ENCODE data around the gene KYNU.

Gene KYNU

DNA sequence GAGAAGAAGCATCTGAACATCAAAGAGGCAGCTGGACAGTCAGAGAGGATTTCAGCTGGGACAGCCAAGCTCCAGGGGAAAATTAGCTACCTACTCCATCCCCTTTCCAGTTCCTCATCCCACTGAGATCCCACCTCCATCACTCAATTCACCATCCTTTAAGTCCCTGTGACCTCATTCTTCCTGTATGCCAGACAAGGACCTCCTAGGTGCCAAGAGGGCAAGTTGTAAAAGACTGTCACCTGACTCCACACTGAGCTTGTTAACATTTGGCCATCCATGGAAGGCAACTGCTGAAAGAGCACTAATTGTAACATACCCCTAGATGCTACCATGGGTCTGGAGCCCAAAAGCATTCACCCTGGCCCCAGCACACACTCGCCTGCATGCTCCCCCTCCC is 97.8 kb downstream of the KYNU start:
- H3K4me3 ChIP-seq (ENCODE audit: control insufficient read depth, low read depth, low read length), result no peak overlapping the region
- DNase-seq (ENCODE audit: low read depth), result no peak
- TF ChIP-seq, protein P1, sequence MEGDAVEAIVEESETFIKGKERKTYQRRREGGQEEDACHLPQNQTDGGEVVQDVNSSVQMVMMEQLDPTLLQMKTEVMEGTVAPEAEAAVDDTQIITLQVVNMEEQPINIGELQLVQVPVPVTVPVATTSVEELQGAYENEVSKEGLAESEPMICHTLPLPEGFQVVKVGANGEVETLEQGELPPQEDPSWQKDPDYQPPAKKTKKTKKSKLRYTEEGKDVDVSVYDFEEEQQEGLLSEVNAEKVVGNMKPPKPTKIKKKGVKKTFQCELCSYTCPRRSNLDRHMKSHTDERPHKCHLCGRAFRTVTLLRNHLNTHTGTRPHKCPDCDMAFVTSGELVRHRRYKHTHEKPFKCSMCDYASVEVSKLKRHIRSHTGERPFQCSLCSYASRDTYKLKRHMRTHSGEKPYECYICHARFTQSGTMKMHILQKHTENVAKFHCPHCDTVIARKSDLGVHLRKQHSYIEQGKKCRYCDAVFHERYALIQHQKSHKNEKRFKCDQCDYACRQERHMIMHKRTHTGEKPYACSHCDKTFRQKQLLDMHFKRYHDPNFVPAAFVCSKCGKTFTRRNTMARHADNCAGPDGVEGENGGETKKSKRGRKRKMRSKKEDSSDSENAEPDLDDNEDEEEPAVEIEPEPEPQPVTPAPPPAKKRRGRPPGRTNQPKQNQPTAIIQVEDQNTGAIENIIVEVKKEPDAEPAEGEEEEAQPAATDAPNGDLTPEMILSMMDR (IDR thresholded peaks at IDR 0.05; ENCODE audit: control insufficient read depth, insufficient read depth, low read depth, low read length, missing control alignments), result no peak

DNA sequence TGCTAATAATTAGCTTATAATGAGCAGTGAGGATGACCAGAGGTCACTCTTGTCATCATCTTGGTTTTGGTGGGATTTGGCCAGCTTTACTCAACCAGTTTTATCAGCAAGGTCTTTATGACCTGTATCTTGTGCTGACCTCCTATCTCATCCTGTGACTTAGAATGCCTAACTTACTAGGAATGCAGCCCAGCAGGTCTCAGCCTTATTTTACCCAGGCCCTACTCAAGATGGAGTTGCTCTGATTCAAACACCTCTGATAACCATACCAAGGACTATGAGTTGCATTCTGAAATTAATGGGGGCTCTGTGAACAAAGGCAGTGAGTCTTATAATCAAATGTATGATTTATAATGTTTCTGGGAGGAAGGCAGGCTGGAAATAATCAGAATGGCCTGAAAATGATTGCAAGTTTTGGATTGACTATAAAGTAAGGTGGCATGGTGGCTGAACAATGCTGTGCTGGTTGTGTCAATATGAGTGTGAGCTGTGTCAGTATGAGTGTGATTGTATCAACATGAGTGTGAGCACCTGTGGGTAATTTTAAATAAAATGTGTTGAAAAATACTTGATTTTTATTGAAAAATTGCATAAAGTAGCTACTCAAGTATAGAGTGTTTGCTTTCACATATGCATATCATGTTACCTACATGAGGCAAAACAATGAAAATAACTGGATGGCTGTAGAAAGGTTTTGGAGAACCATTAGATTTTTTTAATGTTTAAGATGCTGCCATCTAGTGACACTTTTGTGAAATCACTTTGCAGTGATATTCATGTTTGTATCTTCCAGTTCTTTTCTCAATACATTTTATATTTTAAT is 103.0 kb downstream of the KYNU start:
- no peak overlapping the region for H3K4me3 ChIP-seq (ENCODE audit: control insufficient read depth, low read depth, low read length)
- TF ChIP-seq, protein P1 (IDR thresholded peaks at IDR 0.05; ENCODE audit: control insufficient read depth, insufficient read depth, low read depth, low read length, missing control alignments), result peak; percentile 37
- no peak for DNase-seq (ENCODE audit: low read depth)

DNA sequence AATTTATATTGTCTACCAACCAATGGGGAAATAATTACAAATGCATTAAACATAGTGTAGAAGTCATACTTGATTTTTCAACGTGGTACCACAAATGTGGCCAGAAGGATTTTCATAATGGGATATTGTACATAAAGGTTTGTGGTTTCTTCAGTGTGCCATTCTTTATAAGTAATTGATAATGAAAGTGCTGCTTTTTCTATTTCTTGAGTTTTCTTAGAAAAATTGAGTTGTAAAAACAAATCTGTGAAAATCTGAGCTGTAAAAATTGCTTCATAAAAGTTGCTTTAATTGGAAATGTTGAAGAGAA is 103.6 kb downstream of the KYNU start:
- H3K4me3 ChIP-seq (ENCODE audit: control insufficient read depth, low read depth, low read length), result no peak overlapping the region
- DNase-seq (ENCODE audit: low read depth), result no peak
- TF ChIP-seq, protein P1 (IDR thresholded peaks at IDR 0.05; ENCODE audit: control insufficient read depth, insufficient read depth, low read depth, low read length, missing control alignments), result no peak

DNA sequence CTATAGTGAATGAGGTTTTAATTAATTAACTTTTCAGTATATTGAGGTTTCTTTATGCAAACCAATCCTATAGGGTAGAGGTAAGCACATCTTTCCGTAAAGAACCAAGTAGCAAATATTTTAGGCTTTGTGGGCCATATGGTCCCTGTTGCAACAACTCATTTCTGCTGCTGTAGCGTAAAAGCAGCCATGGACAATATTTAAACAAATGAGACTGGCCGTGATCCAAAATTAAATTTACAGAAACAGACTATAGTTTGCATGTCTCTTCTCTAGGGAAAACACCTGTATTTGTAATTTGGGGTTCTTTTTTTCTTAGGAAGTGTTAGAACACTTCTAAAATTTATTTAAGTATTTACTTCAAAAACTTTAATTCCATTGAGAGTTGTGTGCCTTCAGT is 104.3 kb downstream of the KYNU start:
- no peak overlapping the region for H3K4me3 ChIP-seq (ENCODE audit: control insufficient read depth, low read depth, low read length)
- DNase-seq (ENCODE audit: low read depth), result no peak
- TF ChIP-seq, protein P1 (IDR thresholded peaks at IDR 0.05; ENCODE audit: control insufficient read depth, insufficient read depth, low read depth, low read length, missing control alignments), result no peak

DNA sequence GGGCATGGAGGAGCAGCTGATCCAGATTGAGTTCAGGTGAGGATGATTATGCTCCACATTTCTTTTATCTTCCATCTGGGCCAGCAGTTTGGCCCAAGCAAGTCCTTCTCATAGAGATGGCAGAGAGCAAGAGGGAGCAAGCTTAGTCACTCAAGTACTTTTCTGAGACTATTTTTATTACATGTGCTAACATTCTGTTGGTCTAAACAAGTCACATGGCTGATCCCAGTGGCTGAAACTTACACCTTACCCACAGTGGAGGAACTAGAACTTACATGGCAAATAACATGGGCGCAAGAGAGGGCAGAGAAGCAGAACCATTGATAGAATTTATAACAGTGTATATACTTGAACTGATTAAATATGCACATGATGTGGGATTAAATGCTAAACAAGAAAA is 105.7 kb downstream of the KYNU start:
- TF ChIP-seq, protein P1 (IDR thresholded peaks at IDR 0.05; ENCODE audit: control insufficient read depth, insufficient read depth, low read depth, low read length, missing control alignments), result no peak

DNA sequence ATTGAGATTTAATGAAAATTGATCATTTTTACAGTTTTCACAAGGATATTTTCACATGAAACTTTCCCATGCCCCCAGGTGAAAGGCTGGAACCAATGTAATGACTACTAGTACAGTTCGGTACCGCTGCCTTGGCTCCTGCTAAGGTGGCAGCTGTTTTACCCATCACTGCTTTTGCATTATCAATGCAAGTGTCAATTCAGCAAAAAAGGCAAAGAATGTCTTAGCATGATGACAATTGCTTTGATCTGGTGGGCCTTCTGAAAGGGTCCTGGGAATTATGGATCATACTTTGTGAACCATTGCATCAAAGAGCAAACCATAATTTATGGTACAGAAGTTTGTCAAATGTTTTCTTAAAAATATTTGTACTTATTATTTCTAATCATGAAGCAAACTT is 107.2 kb downstream of the KYNU start:
- no peak overlapping the region for H3K4me3 ChIP-seq (ENCODE audit: control insufficient read depth, low read depth, low read length)
- DNase-seq (ENCODE audit: low read depth), result no peak
- TF ChIP-seq, protein P1 (IDR thresholded peaks at IDR 0.05; ENCODE audit: control insufficient read depth, insufficient read depth, low read depth, low read length, missing control alignments), result no peak

More for the DNA sequence above, 105.7 kb downstream of the KYNU start:
- no peak overlapping the region for H3K4me3 ChIP-seq (ENCODE audit: control insufficient read depth, low read depth, low read length)
- DNase-seq (ENCODE audit: low read depth), result no peak
